BJ (cell line): ENCODE data around the gene FBXW4. TPM values are rescaled to one million over a fixed set of nuclear protein-coding genes. Genes with fewer than 3 reads are reported as not detected.

Experiments used
- CTCF ChIA-PET: fragments of 350-600 bp; formaldehyde crosslinking; extraction: SDS; loops from one replicate; lab custom pipeline; 2021; ENCODE audit warnings: antibody characterized with exemption, inconsistent platforms; lab: Yijun Ruan, JAX
- POLR2A ChIA-PET: fragments of 300-600 bp; sonication (Branson Sonifier 250); formaldehyde crosslinking; extraction: SDS; loops from one replicate; lab custom pipeline; 2021; ENCODE audit warnings: antibody characterized with exemption; lab: Charles Lee
- DNase-seq: peaks from one replicate; pipeline ENCODE4 v3.0.0-alpha.2; 2011; ENCODE audit warnings: low read depth
- H3K27me3 ChIP-seq: 2 replicates; pipeline ENCODE4 v1.6.0; 2011; ENCODE audit warnings: low read length; ENCODE audit not compliant: control insufficient read depth, insufficient read depth
- H3K36me3 ChIP-seq: 2 replicates; pipeline ENCODE4 v1.5.1; 2011; ENCODE audit warnings: low read length; ENCODE audit not compliant: control insufficient read depth, insufficient read depth
- H3K4me3 ChIP-seq: 2 replicates; pipeline ENCODE4 v1.5.1; 2011; ENCODE audit warnings: low read depth, mild to moderate bottlenecking, control low read depth, low read length
- polyA plus RNA-seq: library from polyadenylated mRNA; depleted of rRNA; stranded (reverse); fragments of >200 nt; gene quantifications from 2 replicates; pipeline ENCODE4 v1.2.3, GENCODE V29; 2011
- TF ChIP-seq, protein P1 (sequence below): IDR thresholded peaks from 2 replicates; pipeline ENCODE4 v1.5.1; 2011; ENCODE audit warnings: low read depth, mild to moderate bottlenecking, control low read depth, inconsistent platforms, low read length, moderate library complexity; ENCODE audit not compliant: insufficient read depth

The FBXW4 gene
- polyA plus RNA-seq, 1 experiment = 31.2 TPM

DNA sequence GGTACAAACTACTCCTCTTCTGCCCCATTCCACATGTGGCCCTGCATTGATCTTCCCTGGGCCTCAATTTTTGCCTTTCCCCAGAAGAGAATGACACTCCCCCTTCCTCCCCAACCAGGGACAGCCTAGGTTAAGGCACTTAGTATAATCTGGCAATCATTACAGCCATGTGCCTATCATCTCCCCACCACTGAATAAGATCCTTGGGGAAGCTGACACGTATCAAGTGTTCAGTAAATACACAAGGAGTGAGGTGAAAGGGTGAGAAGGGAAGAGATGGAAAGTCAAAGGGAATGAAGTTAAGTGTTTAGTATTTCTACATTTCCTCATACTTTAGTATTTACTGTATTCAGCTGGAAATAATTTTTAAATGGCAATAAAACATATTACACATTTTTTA is 31.9 kb downstream of the FBXW4 start:
- TF ChIP-seq, protein P1, sequence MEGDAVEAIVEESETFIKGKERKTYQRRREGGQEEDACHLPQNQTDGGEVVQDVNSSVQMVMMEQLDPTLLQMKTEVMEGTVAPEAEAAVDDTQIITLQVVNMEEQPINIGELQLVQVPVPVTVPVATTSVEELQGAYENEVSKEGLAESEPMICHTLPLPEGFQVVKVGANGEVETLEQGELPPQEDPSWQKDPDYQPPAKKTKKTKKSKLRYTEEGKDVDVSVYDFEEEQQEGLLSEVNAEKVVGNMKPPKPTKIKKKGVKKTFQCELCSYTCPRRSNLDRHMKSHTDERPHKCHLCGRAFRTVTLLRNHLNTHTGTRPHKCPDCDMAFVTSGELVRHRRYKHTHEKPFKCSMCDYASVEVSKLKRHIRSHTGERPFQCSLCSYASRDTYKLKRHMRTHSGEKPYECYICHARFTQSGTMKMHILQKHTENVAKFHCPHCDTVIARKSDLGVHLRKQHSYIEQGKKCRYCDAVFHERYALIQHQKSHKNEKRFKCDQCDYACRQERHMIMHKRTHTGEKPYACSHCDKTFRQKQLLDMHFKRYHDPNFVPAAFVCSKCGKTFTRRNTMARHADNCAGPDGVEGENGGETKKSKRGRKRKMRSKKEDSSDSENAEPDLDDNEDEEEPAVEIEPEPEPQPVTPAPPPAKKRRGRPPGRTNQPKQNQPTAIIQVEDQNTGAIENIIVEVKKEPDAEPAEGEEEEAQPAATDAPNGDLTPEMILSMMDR = no peak
- POLR2A ChIA-PET = no interaction called here

DNA sequence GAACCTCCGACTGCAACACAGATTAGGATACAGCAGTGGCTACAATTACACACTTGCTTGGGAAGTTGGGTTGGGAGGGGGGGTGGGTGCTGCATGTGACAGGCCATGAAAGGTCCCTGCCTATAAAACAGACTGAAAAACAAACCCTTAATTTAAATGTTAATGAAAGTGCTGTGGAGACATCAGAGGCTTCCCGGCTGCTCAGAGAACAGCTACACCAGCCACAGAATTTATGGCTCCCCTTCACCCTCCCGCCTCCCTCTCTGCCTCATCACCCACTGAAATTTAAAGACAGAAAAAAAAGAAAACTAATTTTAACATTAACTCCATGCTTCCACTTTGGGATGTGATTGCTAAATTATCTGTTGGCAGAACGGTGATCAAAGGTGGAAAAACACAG is 34.7 kb downstream of the FBXW4 start:
- no peaks in the 10 kb centered on the region for H3K27me3 ChIP-seq
- H3K36me3 ChIP-seq = peaks cover 10% of the 10 kb centered on the region
- TF ChIP-seq, protein P1 = no peak
- ChIA-PET CTCF (interaction anchor here (1.3 to 1.6 kb wide), 2 partner anchors 11 to 58 kb away, joined by 3 to 4 read pairs; no protein-coding TSS in a partner anchor), POLR2A (no interaction called here)
- DNase-seq = no peak
- no peak overlapping the region for H3K4me3 ChIP-seq

More for the DNA sequence above, 31.9 kb downstream of the FBXW4 start:
- CTCF ChIA-PET = no interaction called here
- DNase-seq = no peak
- Histone ChIP-seq H3K27me3 (no peaks in the 10 kb centered on the region), H3K4me3 (no peak overlapping the region), H3K36me3 (peaks cover 12% of the 10 kb centered on the region)

DNA sequence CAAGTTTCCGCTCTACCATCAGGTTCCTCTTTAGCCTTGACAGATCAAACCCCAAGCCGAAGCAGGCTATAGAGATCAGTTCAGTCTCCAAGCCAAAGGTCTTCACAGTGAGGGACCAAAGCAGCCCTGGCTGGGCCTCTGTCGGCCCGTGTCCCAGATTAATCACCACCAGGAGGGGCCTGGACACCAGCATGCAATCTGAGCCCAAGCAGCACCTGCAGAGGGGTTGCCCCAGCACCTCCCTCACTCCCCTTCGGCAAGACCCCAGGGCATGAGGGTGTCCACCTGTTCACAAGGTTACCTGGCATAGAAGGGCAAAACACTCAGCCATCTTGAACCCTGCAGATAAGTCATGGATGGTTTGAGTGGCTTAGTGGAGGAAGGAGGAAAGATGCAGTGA is 36.0 kb downstream of the FBXW4 start:
- CTCF ChIA-PET = interaction anchor here (1.6 kb wide), 1 partner anchor 56 kb away, joined by 4 read pairs; no protein-coding TSS in a partner anchor
- no peaks in the 10 kb centered on the region for H3K27me3 ChIP-seq
- TF ChIP-seq, protein P1 = no peak
- DNase-seq = no peak
- H3K4me3 ChIP-seq = no peak overlapping the region
- POLR2A ChIA-PET = no interaction called here
- peaks cover 10% of the 10 kb centered on the region for H3K36me3 ChIP-seq

DNA sequence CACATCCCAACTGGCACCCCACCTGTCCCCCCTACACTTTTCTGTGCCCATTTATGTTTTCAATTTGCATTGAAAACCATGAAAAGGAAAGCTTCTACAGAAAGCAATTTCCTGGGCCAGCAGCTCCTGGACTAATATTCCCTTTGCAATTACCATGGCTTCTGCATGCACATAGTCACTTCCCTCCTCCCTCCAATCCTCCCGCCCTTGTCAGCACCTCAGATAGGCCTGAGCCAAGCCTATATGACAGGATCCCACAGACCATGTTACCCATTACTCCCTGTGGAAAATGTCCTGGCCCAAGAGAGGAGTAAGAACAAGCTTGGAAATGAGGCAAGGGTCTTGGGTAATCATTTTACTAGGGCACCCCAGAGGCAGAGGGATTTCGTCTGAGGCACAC is 38.1 kb downstream of the FBXW4 start:
- no peaks in the 10 kb centered on the region for H3K27me3 ChIP-seq
- no peak for DNase-seq
- POLR2A ChIA-PET = no interaction called here
- TF ChIP-seq, protein P1 = no peak
- CTCF ChIA-PET = interaction anchor here (1.7 kb wide), 1 partner anchor 443 kb away, joined by 5 read pairs; no protein-coding TSS in a partner anchor
- peaks cover 10% of the 10 kb centered on the region for H3K36me3 ChIP-seq
- no peak overlapping the region for H3K4me3 ChIP-seq

DNA sequence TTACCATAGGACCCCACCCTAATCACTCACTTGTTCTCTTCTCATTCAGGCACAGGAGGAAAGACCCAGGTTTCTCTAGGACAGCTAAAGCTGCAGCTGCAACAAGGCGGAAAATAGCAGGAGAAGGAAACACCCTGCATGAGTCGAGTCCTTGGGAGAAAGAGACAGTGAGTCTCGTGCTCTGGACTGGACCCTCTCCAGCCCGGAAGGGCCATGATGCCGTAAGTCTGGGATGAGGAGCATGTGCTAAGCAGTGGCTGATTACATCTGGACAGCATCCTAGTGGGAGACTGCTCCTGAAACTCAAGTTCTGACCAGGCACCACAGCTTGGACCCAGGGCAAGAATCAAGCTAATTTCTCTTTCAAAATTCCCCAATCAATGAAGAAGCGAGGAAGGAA is 39.4 kb downstream of the FBXW4 start:
- TF ChIP-seq, protein P1 = no peak
- DNase-seq = peak; percentile 9
- POLR2A ChIA-PET = no interaction called here
- Histone ChIP-seq H3K27me3 (no peaks in the 10 kb centered on the region), H3K36me3 (peaks cover 4% of the 10 kb centered on the region; the same call in 1 of the 2 replicates), H3K4me3 (no peak overlapping the region)
- CTCF ChIA-PET = interaction anchor here (1.7 kb wide), 1 partner anchor 442 kb away, joined by 5 read pairs; no protein-coding TSS in a partner anchor
